IPS-18a (cell line): ENCODE measurements around the gene PISD.

Experiments
- H3K27ac ChIP-seq: one replicate; pipeline ENCODE4 v1.5.1; 2013; ENCODE audit warnings: low read length
- H3K27me3 ChIP-seq: one replicate; pipeline ENCODE4 v1.6.1; 2013; ENCODE audit warnings: mild to moderate bottlenecking, low read length; ENCODE audit not compliant: control insufficient read depth, insufficient read depth
- H3K36me3 ChIP-seq: one replicate; pipeline ENCODE4 v1.6.1; 2013; ENCODE audit warnings: low read depth, low read length; ENCODE audit not compliant: control insufficient read depth
- H3K4me1 ChIP-seq: one replicate; pipeline ENCODE4 v1.6.1; 2013; ENCODE audit warnings: low read depth, low read length; ENCODE audit not compliant: control insufficient read depth
- H3K4me3 ChIP-seq: one replicate; pipeline ENCODE4 v1.5.1; 2013; ENCODE audit warnings: low read length
- H3K9ac ChIP-seq: one replicate; pipeline ENCODE4 v1.6.1; 2013; ENCODE audit warnings: mild to moderate bottlenecking, low read length, moderate library complexity
- H3K9me3 ChIP-seq: one replicate; pipeline ENCODE4 v1.6.1; 2013; ENCODE audit warnings: low read depth, low read length; ENCODE audit not compliant: control insufficient read depth

The PISD gene

DNA sequence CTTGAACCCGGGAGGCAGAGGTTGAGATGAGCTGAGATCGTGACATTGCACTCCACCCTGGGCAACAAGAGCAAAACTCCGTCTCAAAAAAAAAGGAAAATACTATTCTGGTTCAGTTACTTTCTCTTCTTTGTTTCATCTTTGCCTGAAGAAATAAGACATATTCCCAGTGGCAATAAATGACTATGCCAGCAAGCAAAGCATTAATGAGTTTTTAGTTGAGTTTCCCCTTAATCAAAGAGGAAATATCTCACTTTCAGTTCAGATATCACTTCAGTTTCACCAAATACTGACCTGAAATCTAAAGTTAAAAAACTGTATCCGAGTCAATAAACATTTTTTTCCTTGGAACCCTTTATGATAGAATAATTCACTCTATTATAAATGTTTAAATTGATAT lies 10.4 kb downstream of the PISD start:
- Histone ChIP-seq H3K9me3 (no peaks in the 10 kb centered on the region), H3K9ac (no peak overlapping the region), H3K4me1 (peaks cover 6% of the 10 kb centered on the region), H3K27me3 (no peaks in the 10 kb centered on the region), H3K4me3 (no peak overlapping the region), H3K27ac (no peak overlapping the region), H3K36me3 (peaks cover 15% of the 10 kb centered on the region)

GRCh38 chr22:31650391-31650790 lies 11.6 kb downstream of the PISD start:
- H3K9ac ChIP-seq: no peak overlapping the region
- H3K4me3 ChIP-seq: no peak overlapping the region
- peaks cover 6% of the 10 kb centered on the region for H3K4me1 ChIP-seq
- no peaks in the 10 kb centered on the region for H3K9me3 ChIP-seq
- H3K27me3 ChIP-seq: no peaks in the 10 kb centered on the region
- peaks cover 21% of the 10 kb centered on the region for H3K36me3 ChIP-seq
- no peak overlapping the region for H3K27ac ChIP-seq

- Histone ChIP-seq H3K27ac (no peak overlapping the region), H3K4me3 (no peak overlapping the region), H3K9me3 (no peaks in the 10 kb centered on the region), H3K27me3 (no peaks in the 10 kb centered on the region), H3K9ac (no peak overlapping the region), H3K36me3 (peaks cover 24% of the 10 kb centered on the region), H3K4me1 (peaks cover 6% of the 10 kb centered on the region)
Measured at GRCh38 chr22:31647523-31648320, 14.3 kb downstream of the PISD start.

GRCh38 chr22:31647066-31647465 lies 14.9 kb downstream of the PISD start:
- Histone ChIP-seq H3K4me3 (no peak overlapping the region), H3K4me1 (peaks cover 6% of the 10 kb centered on the region), H3K27ac (no peak overlapping the region), H3K36me3 (peaks cover 24% of the 10 kb centered on the region), H3K9me3 (no peaks in the 10 kb centered on the region), H3K9ac (no peak overlapping the region), H3K27me3 (no peaks in the 10 kb centered on the region)

GRCh38 chr22:31646186-31647019 lies 15.6 kb downstream of the PISD start:
- Histone ChIP-seq H3K4me1 (peaks cover 6% of the 10 kb centered on the region), H3K27ac (no peak overlapping the region), H3K36me3 (peaks cover 24% of the 10 kb centered on the region), H3K9ac (no peak overlapping the region), H3K9me3 (no peaks in the 10 kb centered on the region), H3K27me3 (no peaks in the 10 kb centered on the region), H3K4me3 (no peak overlapping the region)

DNA sequence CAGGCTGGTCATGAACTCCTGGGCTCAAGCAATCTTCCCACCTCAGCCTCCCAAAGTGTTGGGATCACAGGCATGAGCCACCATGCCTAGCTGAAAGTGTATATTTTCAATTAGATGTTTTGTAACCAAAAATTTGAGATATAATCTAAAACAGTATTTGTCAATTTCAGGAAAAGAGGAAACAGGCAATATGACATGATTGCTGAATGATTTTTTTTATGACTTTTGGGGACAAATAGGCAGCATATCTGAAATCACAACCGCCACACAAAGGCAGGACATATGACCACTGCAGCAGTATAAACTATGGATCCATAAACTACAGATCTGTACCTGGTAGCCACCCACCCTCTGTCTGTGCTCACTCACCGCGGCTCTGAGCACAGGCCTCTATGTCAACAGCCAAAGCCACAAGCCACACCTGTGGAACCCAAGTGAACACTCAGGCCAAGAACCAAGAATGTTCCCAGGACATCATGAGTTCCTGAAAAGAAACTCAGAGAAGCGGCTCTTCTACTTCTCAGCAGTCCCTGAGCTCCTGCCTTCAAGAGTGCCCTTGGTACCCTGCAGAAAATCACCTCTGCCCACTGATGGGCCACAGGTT lies 22.5 kb downstream of the PISD start:
- H3K36me3 ChIP-seq: peaks cover 3% of the 10 kb centered on the region
- no peak overlapping the region for H3K9ac ChIP-seq
- no peaks in the 10 kb centered on the region for H3K27me3 ChIP-seq
- H3K4me1 ChIP-seq: no peaks in the 10 kb centered on the region
- no peaks in the 10 kb centered on the region for H3K9me3 ChIP-seq
- H3K4me3 ChIP-seq: no peak overlapping the region
- H3K27ac ChIP-seq: no peak overlapping the region

- Histone ChIP-seq H3K27ac (no peak overlapping the region), H3K9ac (no peak overlapping the region), H3K27me3 (no peaks in the 10 kb centered on the region), H3K4me1 (no peaks in the 10 kb centered on the region), H3K9me3 (no peaks in the 10 kb centered on the region), H3K4me3 (no peak overlapping the region), H3K36me3 (no peaks in the 10 kb centered on the region)
Measured at GRCh38 chr22:31637891-31638618, 24.0 kb downstream of the PISD start.

- H3K9me3 ChIP-seq: no peaks in the 10 kb centered on the region
- H3K36me3 ChIP-seq: no peaks in the 10 kb centered on the region
- H3K4me3 ChIP-seq: no peak overlapping the region
- H3K27me3 ChIP-seq: no peaks in the 10 kb centered on the region
- no peak overlapping the region for H3K27ac ChIP-seq
- H3K9ac ChIP-seq: no peak overlapping the region
- H3K4me1 ChIP-seq: no peaks in the 10 kb centered on the region
Measured at GRCh38 chr22:31637447-31637890, 24.5 kb downstream of the PISD start.

- H3K4me1 ChIP-seq: no peaks in the 10 kb centered on the region
- H3K36me3 ChIP-seq: no peaks in the 10 kb centered on the region
- H3K27ac ChIP-seq: no peak overlapping the region
- no peaks in the 10 kb centered on the region for H3K9me3 ChIP-seq
- no peak overlapping the region for H3K9ac ChIP-seq
- H3K4me3 ChIP-seq: no peak overlapping the region
- no peaks in the 10 kb centered on the region for H3K27me3 ChIP-seq
Measured at GRCh38 chr22:31635638-31636306, 26.2 kb downstream of the PISD start.

- Histone ChIP-seq H3K27me3 (no peaks in the 10 kb centered on the region), H3K36me3 (peaks cover 2% of the 10 kb centered on the region), H3K4me3 (peak overlapping the region; percentile 60), H3K4me1 (peaks cover 3% of the 10 kb centered on the region), H3K9me3 (no peaks in the 10 kb centered on the region), H3K27ac (no peak overlapping the region), H3K9ac (no peak overlapping the region)
Measured at GRCh38 chr22:31631436-31631835, 30.6 kb downstream of the PISD start.
